HL-60 (cell line): Measurements from ENCODE around the gene UTP25.
"Not testable (repeated sequence)": the region's sequence is repeated elsewhere in the genome, so short reads cannot be mapped to it uniquely, and the experiment has no call there.

Experiments used
- DNase-seq, 2 experiments: peaks; one replicate each; pipeline ENCODE4 v3.0.0-alpha.2; 2010 to 2020; ENCODE audit warnings: low read depth in 1 of 2, low spot score in 1 of 2
- H3K27ac ChIP-seq: fragments of 250-450 bp; sonication (Bioruptor Pico); replicated peaks from 2 replicates; pipeline ENCODE4 v1.5.1; 2020; ENCODE audit warnings: mild to moderate bottlenecking, moderate library complexity
- H3K27me3 ChIP-seq: fragments of 250-450 bp; sonication (Bioruptor Pico); 2 replicates; pipeline ENCODE4 v1.5.1; 2021; ENCODE audit warnings: mild to moderate bottlenecking, moderate library complexity; ENCODE audit not compliant: insufficient read depth, poor library complexity, severe bottlenecking
- H3K4me3 ChIP-seq: replicated peaks from 2 replicates; pipeline ENCODE4 v1.5.1; 2011; ENCODE audit warnings: mild to moderate bottlenecking, control low read depth, low read length; ENCODE audit not compliant: insufficient read depth
- CTCF ChIP-seq: IDR thresholded peaks from one replicate; pipeline ENCODE4 v1.5.1; 2011; ENCODE audit warnings: low read length, control low read depth, inconsistent platforms; ENCODE audit not compliant: insufficient read depth
- GABPA ChIP-seq: IDR thresholded peaks from 2 replicates; pipeline ENCODE4 v1.6.1; 2012; ENCODE audit warnings: low read depth
- POLR2AphosphoS5 ChIP-seq: IDR thresholded peaks from 2 replicates; pipeline ENCODE4 v1.6.1; 2012; ENCODE audit warnings: low read depth
- REST ChIP-seq: IDR thresholded peaks from 2 replicates; pipeline ENCODE4 v1.6.1; 2012; ENCODE audit warnings: low read depth; ENCODE audit not compliant: insufficient replicate concordance
- SPI1 ChIP-seq: IDR thresholded peaks from 2 replicates; pipeline ENCODE4 v1.6.1; 2012; ENCODE audit warnings: low read depth, mild to moderate bottlenecking, borderline replicate concordance

The UTP25 gene

GRCh38 chr1:209885403-209886218 is 57.8 kb downstream of the UTP25 start:
- no peak overlapping the region for H3K27ac ChIP-seq
- H3K4me3 ChIP-seq, result no peak overlapping the region
- DNase-seq, result peak; percentile 1 to 28
- peaks cover 5% of the 10 kb centered on the region for H3K27me3 ChIP-seq
- TF ChIP-seq CTCF (no peak), POLR2AphosphoS5 (no peak), GABPA (no peak), SPI1 (no peak), REST (no peak)

- H3K4me3 ChIP-seq, result no peak overlapping the region
- no peak overlapping the region for H3K27ac ChIP-seq
- TF ChIP-seq CTCF (no peak), REST (no peak), SPI1 (no peak), POLR2AphosphoS5 (no peak), GABPA (no peak)
- DNase-seq, result peak in 1 of 2 experiments; percentile 0
- peaks cover 5% of the 10 kb centered on the region for H3K27me3 ChIP-seq
Measured at GRCh38 chr1:209886219-209886536, 58.4 kb downstream of the UTP25 start.

- H3K27me3 ChIP-seq, H3K4me3 ChIP-seq, H3K27ac ChIP-seq: not testable (repeated sequence)
- peak in 1 of 2 experiments; percentile 0 for DNase-seq
Measured at GRCh38 chr1:209888291-209889076, 60.7 kb downstream of the UTP25 start.

GRCh38 chr1:209889077-209889418 is 61.3 kb downstream of the UTP25 start:
- no peaks in the 10 kb centered on the region for H3K27me3 ChIP-seq
- H3K27ac ChIP-seq, result no peak overlapping the region
- no peak overlapping the region for H3K4me3 ChIP-seq
- TF ChIP-seq GABPA (no peak), SPI1 (no peak), POLR2AphosphoS5 (no peak), REST (no peak), CTCF (no peak)
- DNase-seq, result no peak
